Ishikawa (cell line): ENCODE measurements around the gene ZSWIM2.

Experiments
- CEBPB ChIP-seq: IDR thresholded peaks from 2 replicates; pipeline ENCODE4 v1.6.1; 2012
- CREB1 ChIP-seq: IDR thresholded peaks from 2 replicates; pipeline ENCODE4 v1.6.1; 2012; ENCODE audit warnings: low read depth
- EGR1 ChIP-seq: IDR thresholded peaks from 2 replicates; pipeline ENCODE4 v1.6.1; 2012
- EP300 ChIP-seq: IDR thresholded peaks from 2 replicates; pipeline ENCODE4 v1.6.1; 2012; ENCODE audit warnings: borderline replicate concordance
- FOXM1 ChIP-seq: IDR thresholded peaks from 2 replicates; pipeline ENCODE4 v1.6.1; 2012; ENCODE audit warnings: low read depth, borderline replicate concordance
- MAX ChIP-seq: IDR thresholded peaks from 2 replicates; pipeline ENCODE4 v1.6.1; 2012
- NFIC ChIP-seq: IDR thresholded peaks from 2 replicates; pipeline ENCODE4 v1.6.1; 2012
- REST ChIP-seq: IDR thresholded peaks from 2 replicates; pipeline ENCODE4 v1.6.1; 2012; ENCODE audit warnings: low read depth, mild to moderate bottlenecking
- TAF1 ChIP-seq: IDR thresholded peaks from 2 replicates; pipeline ENCODE4 v1.6.1; 2012; ENCODE audit warnings: low read depth, mild to moderate bottlenecking
- TCF12 ChIP-seq: IDR thresholded peaks from 2 replicates; pipeline ENCODE4 v1.6.1; 2012; ENCODE audit warnings: low read depth
- TEAD4 ChIP-seq: IDR thresholded peaks from 2 replicates; pipeline ENCODE4 v1.6.1; 2012
- USF1 ChIP-seq: IDR thresholded peaks from 2 replicates; pipeline ENCODE4 v1.6.1; 2012
- ZBTB7A ChIP-seq: IDR thresholded peaks from 2 replicates; pipeline ENCODE4 v1.6.1; 2012; ENCODE audit warnings: low read depth

- TF ChIP-seq NFIC (no peak), EGR1 (no peak), FOXM1 (no peak), EP300 (no peak), CEBPB (no peak), TEAD4 (no peak), ZBTB7A (no peak), REST (no peak), TCF12 (no peak), USF1 (no peak), TAF1 (no peak), CREB1 (no peak), MAX (no peak)
These were observed 28.7 kb downstream of the ZSWIM2 start for GRCh38 chr2:186820303-186820702.
